ENCODE data around the gene KISS1R.

Gene KISS1R

GRCh38 chr19:888581-889385 lies 28.4 kb upstream of the KISS1R start:
- Histone ChIP-seq H2BK5ac (ENCODE audit: low read length) (peak overlapping the region; percentile 53), H2BK120ac (ENCODE audit: low read depth, low read length) (no peak overlapping the region), H3K9me3 (replicated peaks in 1 of 2; ENCODE audit: control insufficient read depth in 2 of 2, insufficient read depth in 1 of 2, low read depth in 1 of 2, low read length in 2 of 2) (peaks cover 0 to 2% of the 10 kb centered on the region in 2 donors), H3K14ac (ENCODE audit: low read length) (no peak overlapping the region), H2BK12ac (ENCODE audit: low read length) (no peak overlapping the region), H3K27me3 (ENCODE audit: control insufficient read depth in 3 of 3, insufficient read depth in 3 of 3, low read depth in 1 of 3, low read length in 3 of 3) (no peaks in the 10 kb centered on the region), H3K23ac (ENCODE audit: low read depth, low read length, poor library complexity) (no peak overlapping the region), H3K27ac (replicated peaks; ENCODE audit: low read length) (no peak overlapping the region), H2AK5ac (ENCODE audit: low read depth, low read length) (no peak overlapping the region), H3K9ac (ENCODE audit: low read depth, low read length, poor library complexity) (peak overlapping the region; percentile 21), H3K4ac (ENCODE audit: low read length) (no peak overlapping the region), H3K4me3 (ENCODE audit: low read length in 2 of 2) (no peak overlapping the region), H3K79me1 (ENCODE audit: low read depth, low read length) (peaks cover 16% of the 10 kb centered on the region), H2BK15ac (ENCODE audit: low read length) (no peak overlapping the region), H4K8ac (ENCODE audit: low read depth, low read length) (no peak overlapping the region), H3K18ac (ENCODE audit: low read length) (no peak overlapping the region), H3K36me3 (replicated peaks in 1 of 2; ENCODE audit: control insufficient read depth in 2 of 2, insufficient read depth in 2 of 2, low read length in 2 of 2) (peaks cover 33 to 70% of the 10 kb centered on the region in 2 donors), H4K91ac (ENCODE audit: low read depth, low read length, poor library complexity) (no peak overlapping the region), H3K4me1 (ENCODE audit: control insufficient read depth in 2 of 2, insufficient read depth in 1 of 2, low read depth in 1 of 2, low read length in 2 of 2) (no peaks in the 10 kb centered on the region), H3K4me2 (ENCODE audit: insufficient read depth, low read length, poor library complexity, severe bottlenecking) (no peak overlapping the region), H2AFZ (ENCODE audit: low read length) (no peak overlapping the region)
- DNase-seq (ENCODE audit: low spot score): no peak
- WGBS, 2 donors (ENCODE audit: extremely low coverage in 2 of 2, insufficient read length in 2 of 2, insufficient replicate concordance in 1 of 2): no CpG with 5 or more reads among the region's 30 CpGs

- no peak overlapping the region for H3K23ac ChIP-seq (ENCODE audit: low read depth, low read length, poor library complexity)
- H3K4ac ChIP-seq (ENCODE audit: low read length): no peak overlapping the region
- H3K9me3 ChIP-seq (replicated peaks in 1 of 2; ENCODE audit: control insufficient read depth in 2 of 2, insufficient read depth in 1 of 2, low read depth in 1 of 2, low read length in 2 of 2): peaks cover 0 to 2% of the 10 kb centered on the region in 2 donors
- H2AFZ ChIP-seq (ENCODE audit: low read length): no peak overlapping the region
- no peak overlapping the region for H2BK12ac ChIP-seq (ENCODE audit: low read length)
- H3K27ac ChIP-seq (replicated peaks; ENCODE audit: low read length): no peak overlapping the region
- no peak overlapping the region for H2BK15ac ChIP-seq (ENCODE audit: low read length)
- no peaks in the 10 kb centered on the region for H3K27me3 ChIP-seq (ENCODE audit: control insufficient read depth in 3 of 3, insufficient read depth in 3 of 3, low read depth in 1 of 3, low read length in 3 of 3)
- peak overlapping the region; percentile 53 for H2BK5ac ChIP-seq (ENCODE audit: low read length)
- H4K91ac ChIP-seq (ENCODE audit: low read depth, low read length, poor library complexity): no peak overlapping the region
- H4K8ac ChIP-seq (ENCODE audit: low read depth, low read length): no peak overlapping the region
- H3K36me3 ChIP-seq (replicated peaks in 1 of 2; ENCODE audit: control insufficient read depth in 2 of 2, insufficient read depth in 2 of 2, low read length in 2 of 2): peaks cover 31 to 60% of the 10 kb centered on the region in 2 donors
- peaks cover 16% of the 10 kb centered on the region for H3K79me1 ChIP-seq (ENCODE audit: low read depth, low read length)
- H3K4me2 ChIP-seq (ENCODE audit: insufficient read depth, low read length, poor library complexity, severe bottlenecking): no peak overlapping the region
- H2BK120ac ChIP-seq (ENCODE audit: low read depth, low read length): no peak overlapping the region
- H3K18ac ChIP-seq (ENCODE audit: low read length): no peak overlapping the region
- no peak overlapping the region for H3K14ac ChIP-seq (ENCODE audit: low read length)
- peak overlapping the region; percentile 74 for H2AK5ac ChIP-seq (ENCODE audit: low read depth, low read length)
- WGBS, 2 donors (ENCODE audit: extremely low coverage in 2 of 2, insufficient read length in 2 of 2, insufficient replicate concordance in 1 of 2): no CpG with 5 or more reads among the region's 26 CpGs
- DNase-seq (ENCODE audit: low spot score): no peak
- no peak overlapping the region for H3K9ac ChIP-seq (ENCODE audit: low read depth, low read length, poor library complexity)
- H3K4me1 ChIP-seq (ENCODE audit: control insufficient read depth in 2 of 2, insufficient read depth in 1 of 2, low read depth in 1 of 2, low read length in 2 of 2): no peaks in the 10 kb centered on the region
- no peak overlapping the region for H3K4me3 ChIP-seq (ENCODE audit: low read length in 2 of 2)
Observed at GRCh38 chr19:889662-890295, 27.4 kb upstream of the KISS1R start.

DNA sequence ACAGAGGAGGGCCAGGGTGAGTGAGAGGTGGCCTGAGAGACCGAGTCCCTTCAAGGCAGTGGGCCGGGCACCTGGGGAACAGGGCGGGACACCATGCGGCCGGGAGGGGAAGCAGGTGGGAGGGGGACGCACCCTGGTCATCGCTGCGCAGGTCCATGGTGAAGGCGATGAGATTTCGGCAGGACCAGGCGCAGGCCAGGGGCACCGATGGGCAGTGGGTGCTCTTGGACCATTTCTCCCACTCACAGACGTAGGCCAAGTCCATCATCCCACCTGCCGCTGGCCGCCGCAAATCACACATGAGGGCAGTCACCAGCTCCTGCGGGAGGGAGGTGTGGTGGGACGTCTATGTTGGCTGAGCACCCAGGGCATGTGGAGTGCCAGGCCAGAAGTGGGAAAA lies 26.3 kb upstream of the KISS1R start:
- H2AK5ac ChIP-seq (ENCODE audit: low read depth, low read length): no peak overlapping the region
- no peak overlapping the region for H2BK15ac ChIP-seq (ENCODE audit: low read length)
- H3K4me1 ChIP-seq (ENCODE audit: control insufficient read depth in 2 of 2, insufficient read depth in 1 of 2, low read depth in 1 of 2, low read length in 2 of 2): no peaks in the 10 kb centered on the region
- H2BK5ac ChIP-seq (ENCODE audit: low read length): no peak overlapping the region
- H3K18ac ChIP-seq (ENCODE audit: low read length): no peak overlapping the region
- no peak for DNase-seq (ENCODE audit: low spot score)
- H3K27me3 ChIP-seq (ENCODE audit: control insufficient read depth in 3 of 3, insufficient read depth in 3 of 3, low read depth in 1 of 3, low read length in 3 of 3): no peaks in the 10 kb centered on the region
- no peak overlapping the region for H4K91ac ChIP-seq (ENCODE audit: low read depth, low read length, poor library complexity)
- H2BK120ac ChIP-seq (ENCODE audit: low read depth, low read length): no peak overlapping the region
- H3K79me1 ChIP-seq (ENCODE audit: low read depth, low read length): peaks cover 13% of the 10 kb centered on the region
- no peak overlapping the region for H3K27ac ChIP-seq (replicated peaks; ENCODE audit: low read length)
- peaks cover 0 to 2% of the 10 kb centered on the region in 2 donors for H3K9me3 ChIP-seq (replicated peaks in 1 of 2; ENCODE audit: control insufficient read depth in 2 of 2, insufficient read depth in 1 of 2, low read depth in 1 of 2, low read length in 2 of 2)
- no peak overlapping the region for H4K8ac ChIP-seq (ENCODE audit: low read depth, low read length)
- no peak overlapping the region for H3K14ac ChIP-seq (ENCODE audit: low read length)
- H2BK12ac ChIP-seq (ENCODE audit: low read length): no peak overlapping the region
- no peak overlapping the region for H3K23ac ChIP-seq (ENCODE audit: low read depth, low read length, poor library complexity)
- H3K36me3 ChIP-seq (replicated peaks in 1 of 2; ENCODE audit: control insufficient read depth in 2 of 2, insufficient read depth in 2 of 2, low read length in 2 of 2): peaks cover 26 to 50% of the 10 kb centered on the region in 2 donors
- peak overlapping the region; percentile 4 for H3K9ac ChIP-seq (ENCODE audit: low read depth, low read length, poor library complexity)
- peak overlapping the region in 1 of 2 donors; percentile 29 for H3K4me3 ChIP-seq (ENCODE audit: low read length in 2 of 2)
- H2AFZ ChIP-seq (ENCODE audit: low read length): no peak overlapping the region
- WGBS, 2 donors (ENCODE audit: extremely low coverage in 2 of 2, insufficient read length in 2 of 2, insufficient replicate concordance in 1 of 2): no CpG with 5 or more reads among the region's 18 CpGs
- no peak overlapping the region for H3K4ac ChIP-seq (ENCODE audit: low read length)
- H3K4me2 ChIP-seq (ENCODE audit: insufficient read depth, low read length, poor library complexity, severe bottlenecking): no peak overlapping the region

Measured in neuronal stem cell (in vitro differentiated cells).